B cell (primary cell): Measurements from ENCODE around the gene PTGER3.

ENCODE experiments used
- CTCF ChIP-seq: fragments of 200-600 bp; IDR thresholded peaks from one replicate; pipeline ENCODE4 v1.8.0; 2022; ENCODE audit warnings: antibody characterized with exemption, mild to moderate bottlenecking
- EZH2 ChIP-seq: IDR thresholded peaks from 2 replicates; pipeline ENCODE4 v1.6.1; 2012; ENCODE audit warnings: borderline replicate concordance, low read depth, mild to moderate bottlenecking, moderate library complexity, low read length; ENCODE audit not compliant: insufficient read depth, poor library complexity, severe bottlenecking

GRCh38 chr1:71068325-71069240 lies 21.0 kb upstream of the PTGER3 start:
- no peak for TF ChIP-seq CTCF
- no peak for TF ChIP-seq EZH2
